Fibroblast of pulmonary artery (primary cell): ENCODE data around the gene TACC2.

Experiments used
- DNase-seq: peaks from one replicate; pipeline ENCODE4 v3.0.0-alpha.2; 2010; ENCODE audit warnings: low read depth
- H3K4me3 ChIP-seq: replicated peaks from 2 replicates; pipeline ENCODE4 v1.5.1; 2011; ENCODE audit warnings: low read depth, mild to moderate bottlenecking, control low read depth, low read length, moderate library complexity
- CTCF ChIP-seq: IDR thresholded peaks from 2 replicates; pipeline ENCODE4 v1.5.1; 2011; ENCODE audit warnings: mild to moderate bottlenecking, control low read depth, low read length, inconsistent platforms; ENCODE audit errors: missing control alignments

The TACC2 gene

DNA sequence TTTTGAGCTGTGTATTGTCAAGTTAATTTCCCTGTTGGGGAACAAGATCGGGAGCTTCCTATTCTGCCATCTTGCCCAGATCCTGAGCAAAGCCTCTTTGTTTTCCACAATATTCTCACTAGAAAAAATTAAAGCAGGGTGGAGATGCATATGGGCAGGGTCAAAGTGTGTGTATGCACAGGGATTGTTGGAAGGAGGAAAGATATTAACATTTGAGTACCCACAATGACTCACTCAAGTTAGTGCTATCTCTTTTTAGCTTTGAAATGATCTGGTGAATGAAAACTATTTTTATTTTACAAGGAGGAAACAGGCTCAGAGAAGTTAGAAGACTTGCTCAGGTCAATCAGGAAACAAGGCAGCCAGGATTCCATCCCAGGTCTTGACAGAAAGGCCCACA, 275.5 kb downstream of the TACC2 start:
- no peak for DNase-seq
- no peak for TF ChIP-seq CTCF
- H3K4me3 ChIP-seq = no peak overlapping the region

DNA sequence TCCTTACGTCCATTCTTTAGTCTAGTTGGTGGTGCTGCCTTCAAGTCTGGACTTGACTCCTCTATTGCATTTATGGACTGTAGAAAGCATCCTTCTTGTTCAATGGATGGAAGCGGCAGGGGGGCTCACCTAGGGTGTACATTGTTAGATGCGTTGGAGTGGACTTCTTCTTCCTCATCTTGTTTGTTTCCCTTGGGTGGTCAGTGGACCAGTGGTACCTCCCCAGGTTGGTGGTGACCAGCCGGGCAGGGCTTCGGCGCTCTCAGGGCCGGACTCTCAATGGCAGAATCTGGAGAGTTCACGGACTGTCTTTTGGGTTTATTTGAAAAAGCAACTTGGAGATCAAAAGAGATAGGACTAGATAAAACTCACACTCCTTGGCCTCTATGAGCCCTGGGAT, 276.0 kb downstream of the TACC2 start:
- no peak for DNase-seq
- TF ChIP-seq CTCF = no peak
- H3K4me3 ChIP-seq = no peak overlapping the region

- TF ChIP-seq CTCF = no peak
- no peak overlapping the region for H3K4me3 ChIP-seq
- no peak for DNase-seq
Measured at GRCh38 chr10:122265896-122266295, 276.9 kb downstream of the TACC2 start.

GRCh38 chr10:122267849-122268737, 279.1 kb downstream of the TACC2 start:
- DNase-seq = peak; percentile 46
- TF ChIP-seq CTCF = peak; percentile 99

DNA sequence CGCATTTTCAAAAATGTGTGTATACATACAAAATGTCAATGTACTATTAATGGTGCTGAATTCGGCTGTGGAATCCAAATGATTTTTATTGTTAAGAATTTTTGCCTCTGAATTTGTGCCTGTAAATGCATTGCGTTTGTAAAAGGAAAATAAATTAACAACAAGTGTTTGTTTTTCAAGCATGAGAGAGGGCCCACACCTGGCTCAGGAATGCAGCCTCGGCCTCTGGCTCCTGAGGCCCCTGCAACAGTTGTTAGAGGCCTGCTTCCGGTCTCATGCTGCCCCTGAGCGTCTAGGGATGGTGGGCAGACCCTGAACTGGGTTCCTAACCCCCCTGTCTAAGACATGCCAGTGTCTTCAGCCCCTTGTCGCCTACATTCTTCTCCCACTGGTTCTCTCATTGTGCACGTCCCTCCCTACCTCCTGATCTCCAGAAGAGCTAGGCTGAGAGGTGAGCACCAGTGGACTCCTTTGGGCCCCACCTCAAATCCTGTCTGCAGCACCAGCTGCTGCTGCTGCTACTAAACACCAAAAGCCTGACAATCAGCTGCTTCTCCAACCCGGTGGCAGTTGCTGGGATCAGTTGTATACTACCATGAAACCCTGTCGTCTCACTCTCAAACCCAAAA, 280.2 kb downstream of the TACC2 start:
- no peak for TF ChIP-seq CTCF
- no peak for DNase-seq
- H3K4me3 ChIP-seq = no peak overlapping the region

More at GRCh38 chr10:122267849-122268737, 279.1 kb downstream of the TACC2 start:
- H3K4me3 ChIP-seq = no peak overlapping the region

GRCh38 chr10:122271076-122271475, 282.1 kb downstream of the TACC2 start, which contains the start of gene BTBD16:
Gene BTBD16, plus strand, starts transcription at chr10:122271296. Its CDS starts 3,786 bp downstream, at chr10:122275082.
- TF ChIP-seq CTCF = no peak
- DNase-seq = no peak
- H3K4me3 ChIP-seq = no peak within 1 kb of the TSS
